NCI-H128 (cell line): Measurements from ENCODE around the gene AOPEP.

Experiments used
- DNase-seq: peaks from one replicate; lab custom pipeline; 2025; ENCODE audit not compliant: unreplicated experiment; lab: John Stamatoyannopoulos, UW

The AOPEP gene

GRCh38 chr9:94717761-94718160, 8.7 kb upstream of the AOPEP start:
- no peak for DNase-seq

GRCh38 chr9:94718936-94719335, 7.6 kb upstream of the AOPEP start:
- DNase-seq = no peak

GRCh38 chr9:94719878-94720277, 6.6 kb upstream of the AOPEP start:
- DNase-seq = no peak

- DNase-seq = no peak
These were observed 5.5 kb upstream of the AOPEP start for GRCh38 chr9:94720846-94721549.

GRCh38 chr9:94721754-94722153, 4.7 kb upstream of the AOPEP start:
- no peak for DNase-seq

- no peak for DNase-seq
These were observed 1.2 kb upstream of the AOPEP start for GRCh38 chr9:94725293-94725692.

- no peak for DNase-seq
These were observed 2.2 kb downstream of the AOPEP start for GRCh38 chr9:94728719-94729118.

GRCh38 chr9:94729199-94729598, 2.7 kb downstream of the AOPEP start:
- DNase-seq = no peak

GRCh38 chr9:94734054-94734754, 7.7 kb downstream of the AOPEP start:
- no peak for DNase-seq

GRCh38 chr9:94736759-94737158, 10.3 kb downstream of the AOPEP start:
- no peak for DNase-seq

- no peak for DNase-seq
These were observed 13.8 kb downstream of the AOPEP start for GRCh38 chr9:94740145-94740840.

GRCh38 chr9:94741866-94742265, 15.4 kb downstream of the AOPEP start:
- DNase-seq = no peak

GRCh38 chr9:94743035-94743954, 16.8 kb downstream of the AOPEP start:
- DNase-seq = no peak

- no peak for DNase-seq
These were observed 19.5 kb downstream of the AOPEP start for GRCh38 chr9:94745806-94746540.

- DNase-seq = no peak
These were observed 20.3 kb downstream of the AOPEP start for GRCh38 chr9:94746541-94747370.

- no peak for DNase-seq
These were observed 28.5 kb downstream of the AOPEP start for GRCh38 chr9:94754976-94755475.

- DNase-seq = no peak
These were observed 30.7 kb downstream of the AOPEP start for GRCh38 chr9:94757158-94757557.

- no peak for DNase-seq
These were observed 31.5 kb downstream of the AOPEP start for GRCh38 chr9:94758031-94758430.

GRCh38 chr9:94758880-94759279, 32.4 kb downstream of the AOPEP start:
- DNase-seq = no peak
